ENCODE measurements around the gene SLC17A8. TPM values are rescaled to one million over a fixed set of nuclear protein-coding genes. Genes with fewer than 3 reads are reported as not detected.

Gene SLC17A8
- total and polyA plus RNA-seq, 2 donors (not counting 3 experiments of a cell fraction or from before 2014, with no cell fraction given), result not detected

GRCh38 chr12:100384559-100384935, 27.7 kb downstream of the SLC17A8 start:
- no peaks in the 10 kb centered on the region for H3K4me1 ChIP-seq (ENCODE audit: control insufficient read depth, extremely low read depth, insufficient read depth, low read length)
- no peaks in the 10 kb centered on the region for H3K79me2 ChIP-seq (ENCODE audit: control insufficient read depth, insufficient read depth, low read length)
- no peak for DNase-seq (ENCODE audit: low read depth, low spot score)
- ChIA-PET POLR2A (no interaction called here), CTCF (interaction anchor here (1.3 to 2.1 kb wide), 2 partner anchors 8 to 21 kb away, joined by 3 to 15 read pairs; no protein-coding TSS in a partner anchor)
- FAIRE-seq, result no peak
- no TSS peak for BruUV-seq (replicated peaks)
- H3K9me3 ChIP-seq (replicated peaks; ENCODE audit: control insufficient read depth, insufficient read depth, low read length), result no peaks in the 10 kb centered on the region
- no peaks in the 10 kb centered on the region for H4K20me1 ChIP-seq (replicated peaks; ENCODE audit: control insufficient read depth, extremely low read depth, insufficient read depth, low read length)
- intact Hi-C loops (cut with micrococcal nuclease), result no loop called here
- H2AFZ ChIP-seq (ENCODE audit: low read depth, low read length), result no peak overlapping the region
- no peak for TF ChIP-seq MAX (IDR thresholded peaks at IDR 0.05; ENCODE audit: insufficient read depth, insufficient read length)
- TF ChIP-seq, protein P1, sequence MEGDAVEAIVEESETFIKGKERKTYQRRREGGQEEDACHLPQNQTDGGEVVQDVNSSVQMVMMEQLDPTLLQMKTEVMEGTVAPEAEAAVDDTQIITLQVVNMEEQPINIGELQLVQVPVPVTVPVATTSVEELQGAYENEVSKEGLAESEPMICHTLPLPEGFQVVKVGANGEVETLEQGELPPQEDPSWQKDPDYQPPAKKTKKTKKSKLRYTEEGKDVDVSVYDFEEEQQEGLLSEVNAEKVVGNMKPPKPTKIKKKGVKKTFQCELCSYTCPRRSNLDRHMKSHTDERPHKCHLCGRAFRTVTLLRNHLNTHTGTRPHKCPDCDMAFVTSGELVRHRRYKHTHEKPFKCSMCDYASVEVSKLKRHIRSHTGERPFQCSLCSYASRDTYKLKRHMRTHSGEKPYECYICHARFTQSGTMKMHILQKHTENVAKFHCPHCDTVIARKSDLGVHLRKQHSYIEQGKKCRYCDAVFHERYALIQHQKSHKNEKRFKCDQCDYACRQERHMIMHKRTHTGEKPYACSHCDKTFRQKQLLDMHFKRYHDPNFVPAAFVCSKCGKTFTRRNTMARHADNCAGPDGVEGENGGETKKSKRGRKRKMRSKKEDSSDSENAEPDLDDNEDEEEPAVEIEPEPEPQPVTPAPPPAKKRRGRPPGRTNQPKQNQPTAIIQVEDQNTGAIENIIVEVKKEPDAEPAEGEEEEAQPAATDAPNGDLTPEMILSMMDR (IDR thresholded peaks at IDR 0.05; ENCODE audit: extremely low read depth in 1 of 2, insufficient read depth in 1 of 2, low read depth in 1 of 2, low read length in 2 of 2), result no peak
- H3K27me3 ChIP-seq (ENCODE audit: control insufficient read depth in 2 of 2, insufficient read depth in 2 of 2, low read length in 2 of 2), result peaks cover 0 to 2% of the 10 kb centered on the region in 2 experiments
- dilution Hi-C loops (cut with MboI; ENCODE audit: extremely low pct_ligation_motif_present, low sequenced_read_pairs), result no loop called here
- H3K36me3 ChIP-seq (ENCODE audit: control insufficient read depth in 2 of 2, extremely low read depth in 1 of 2, insufficient read depth in 2 of 2, low read length in 2 of 2), result no peaks in the 10 kb centered on the region
- H3K4me3 ChIP-seq (replicated peaks in 1 of 3; ENCODE audit: insufficient read depth in 1 of 3, low read depth in 1 of 3, low read length in 3 of 3), result no peak overlapping the region
- no peaks in the 10 kb centered on the region for H3K9me1 ChIP-seq (replicated peaks; ENCODE audit: control insufficient read depth, extremely low read depth, insufficient read depth, low read length)
- H3K9ac ChIP-seq (replicated peaks; ENCODE audit: extremely low read depth, insufficient read depth, low read length), result no peak overlapping the region
- no peak overlapping the region for H3K4me2 ChIP-seq (ENCODE audit: insufficient read depth, low read length)
- H3K27ac ChIP-seq (ENCODE audit: insufficient read depth, low read depth, low read length), result no peak overlapping the region

DNA sequence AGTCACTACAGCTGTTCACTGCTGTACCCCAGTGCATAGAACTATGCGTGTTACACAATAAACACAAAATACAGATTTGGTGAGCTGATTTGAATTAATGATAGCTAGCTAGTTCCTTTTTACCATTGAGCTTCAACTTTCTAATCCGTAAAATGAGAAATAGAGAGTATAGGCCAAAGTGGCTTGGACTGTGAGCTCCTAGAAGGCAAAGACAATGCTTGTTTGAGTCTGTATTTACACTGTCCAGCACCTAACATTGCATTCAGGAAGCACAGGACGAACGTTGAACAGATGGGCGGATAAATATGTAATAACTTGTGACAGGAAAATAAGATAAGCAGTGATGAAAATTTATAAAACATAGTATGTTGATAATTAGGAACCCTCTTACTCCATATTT, 31.5 kb downstream of the SLC17A8 start:
- no peak for DNase-seq (ENCODE audit: low read depth, low spot score)
- no peaks in the 10 kb centered on the region for H3K9me1 ChIP-seq (replicated peaks; ENCODE audit: control insufficient read depth, extremely low read depth, insufficient read depth, low read length)
- H2AFZ ChIP-seq (ENCODE audit: low read depth, low read length), result no peak overlapping the region
- no peaks in the 10 kb centered on the region for H3K4me1 ChIP-seq (ENCODE audit: control insufficient read depth, extremely low read depth, insufficient read depth, low read length)
- no peaks in the 10 kb centered on the region for H3K36me3 ChIP-seq (ENCODE audit: control insufficient read depth in 2 of 2, extremely low read depth in 1 of 2, insufficient read depth in 2 of 2, low read length in 2 of 2)
- H3K4me3 ChIP-seq (replicated peaks in 1 of 3; ENCODE audit: insufficient read depth in 1 of 3, low read depth in 1 of 3, low read length in 3 of 3), result no peak overlapping the region
- H4K20me1 ChIP-seq (replicated peaks; ENCODE audit: control insufficient read depth, extremely low read depth, insufficient read depth, low read length), result no peaks in the 10 kb centered on the region
- no peak overlapping the region for H3K4me2 ChIP-seq (ENCODE audit: insufficient read depth, low read length)
- no peaks in the 10 kb centered on the region for H3K27me3 ChIP-seq (ENCODE audit: control insufficient read depth in 2 of 2, insufficient read depth in 2 of 2, low read length in 2 of 2)
- TF ChIP-seq POLR2AphosphoS5 (IDR thresholded peaks at IDR 0.05; ENCODE audit: insufficient read depth, low read depth, low read length) (no peak), EZH2 (IDR thresholded peaks at IDR 0.05; ENCODE audit: borderline replicate concordance, low read depth, low read length, severe bottlenecking) (no peak), FOS (IDR thresholded peaks at IDR 0.05; ENCODE audit: borderline replicate concordance, insufficient read depth, low read length) (no peak), MYC (IDR thresholded peaks at IDR 0.05; ENCODE audit: low read depth, low read length) (no peak), GATA2 (IDR thresholded peaks at IDR 0.05; ENCODE audit: insufficient read depth, insufficient read length, low read depth, low read length) (no peak), MAX (IDR thresholded peaks at IDR 0.05; ENCODE audit: insufficient read depth, insufficient read length) (no peak), JUN (IDR thresholded peaks at IDR 0.05; ENCODE audit: borderline replicate concordance, insufficient read depth, insufficient read length, low read depth) (no peak), POLR2A (IDR thresholded peaks at IDR 0.05; ENCODE audit: low read depth, low read length) (no peak)
- TF ChIP-seq, protein P1 (IDR thresholded peaks at IDR 0.05; ENCODE audit: extremely low read depth in 1 of 2, insufficient read depth in 1 of 2, low read depth in 1 of 2, low read length in 2 of 2), result no peak
- dilution Hi-C loops (cut with MboI; ENCODE audit: extremely low pct_ligation_motif_present, low sequenced_read_pairs) (no loop called here), intact Hi-C loops (cut with micrococcal nuclease) (no loop called here)
- POLR2A ChIA-PET, result no interaction called here
- no peaks in the 10 kb centered on the region for H3K79me2 ChIP-seq (ENCODE audit: control insufficient read depth, insufficient read depth, low read length)
- FAIRE-seq, result no peak
- CTCF ChIA-PET, result interaction anchor here (1.0 to 1.7 kb wide), 2 partner anchors 13 to 16 kb away, joined by 3 to 9 read pairs; no protein-coding TSS in a partner anchor
- H3K27ac ChIP-seq (ENCODE audit: insufficient read depth, low read depth, low read length), result no peak overlapping the region
- H3K9me3 ChIP-seq (replicated peaks; ENCODE audit: control insufficient read depth, insufficient read depth, low read length), result no peaks in the 10 kb centered on the region
- no TSS peak for BruUV-seq (replicated peaks)
- H3K9ac ChIP-seq (replicated peaks; ENCODE audit: extremely low read depth, insufficient read depth, low read length), result no peak overlapping the region

All from endothelial cell of umbilical vein (primary cell).